ENCODE measurements around the gene ARHGAP6. TPM values are rescaled to one million over a fixed set of nuclear protein-coding genes. Genes with fewer than 3 reads are reported as not detected.
A peak's percentile ranks its signal among the peaks of the same experiment; 100 is the strongest.

ARHGAP6 gene
- total and polyA plus RNA-seq, 9 of the 15 experiments (the other 6 are each of a cell fraction or from before 2014, with no cell fraction given) = 12.5 to 63.6 (median 41.8) TPM

DNA sequence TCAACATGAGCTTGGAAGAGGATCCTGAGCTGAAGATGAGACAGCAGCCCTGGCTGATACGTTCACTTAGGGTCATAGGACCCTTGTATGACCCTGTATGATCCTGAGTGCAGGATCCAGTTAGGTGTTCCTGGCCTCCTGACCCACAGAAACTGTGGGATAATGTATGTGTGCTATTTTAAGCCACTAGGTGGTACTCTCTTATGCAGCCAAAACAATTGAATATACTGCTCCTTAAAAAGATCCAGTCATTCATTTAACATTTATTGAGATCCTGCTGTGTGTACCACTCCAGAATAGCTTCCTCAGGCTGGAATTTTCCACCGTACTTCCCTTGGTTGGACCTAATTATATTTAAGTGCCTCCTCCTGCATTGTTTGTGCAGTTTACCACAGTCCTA lies 205.4 kb downstream of the ARHGAP6 start (continued):
- no peak for TF ChIP-seq NR3C1 (CRISPR knock-in tag; IDR thresholded peaks at IDR 0.05)
- TF ChIP-seq ARID1B (IDR thresholded peaks at IDR 0.05) = no peak
- TF ChIP-seq PYGO2 (tag; IDR thresholded peaks at IDR 0.05) = no peak
- TF ChIP-seq, protein P1, sequence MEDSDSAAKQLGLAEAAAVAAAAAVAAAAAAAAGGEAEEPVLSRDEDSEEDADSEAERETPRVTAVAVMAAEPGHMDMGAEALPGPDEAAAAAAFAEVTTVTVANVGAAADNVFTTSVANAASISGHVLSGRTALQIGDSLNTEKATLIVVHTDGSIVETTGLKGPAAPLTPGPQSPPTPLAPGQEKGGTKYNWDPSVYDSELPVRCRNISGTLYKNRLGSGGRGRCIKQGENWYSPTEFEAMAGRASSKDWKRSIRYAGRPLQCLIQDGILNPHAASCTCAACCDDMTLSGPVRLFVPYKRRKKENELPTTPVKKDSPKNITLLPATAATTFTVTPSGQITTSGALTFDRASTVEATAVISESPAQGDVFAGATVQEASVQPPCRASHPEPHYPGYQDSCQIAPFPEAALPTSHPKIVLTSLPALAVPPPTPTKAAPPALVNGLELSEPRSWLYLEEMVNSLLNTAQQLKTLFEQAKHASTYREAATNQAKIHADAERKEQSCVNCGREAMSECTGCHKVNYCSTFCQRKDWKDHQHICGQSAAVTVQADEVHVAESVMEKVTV (CRISPR knock-in tag; IDR thresholded peaks at IDR 0.05) = no peak
- TF ChIP-seq CBFB (CRISPR knock-in tag; IDR thresholded peaks at IDR 0.05) = no peak
- no peak for TF ChIP-seq ZNF134 (CRISPR knock-in tag; conservative IDR thresholded peaks at IDR 0.05)
- no peak for TF ChIP-seq ATF1 (CRISPR knock-in tag; IDR thresholded peaks at IDR 0.05)
- TF ChIP-seq ATF1 (tag; IDR thresholded peaks at IDR 0.05) = no peak
- TF ChIP-seq ZNF24 (IDR thresholded peaks at IDR 0.05) = 0 out of 2 replicates have a peak, but pooled peaks have one; percentile 34
- no peak for TF ChIP-seq KDM1A (IDR thresholded peaks at IDR 0.05)
- TF ChIP-seq ZFX (CRISPR knock-in tag; IDR thresholded peaks at IDR 0.05) = no peak
- 0 out of 2 replicates have a peak, but pooled peaks have one; percentile 6 for TF ChIP-seq SMC3 (conservative IDR thresholded peaks at IDR 0.05; ENCODE audit: insufficient read depth, low read depth, low read length)
- TF ChIP-seq, protein P2, sequence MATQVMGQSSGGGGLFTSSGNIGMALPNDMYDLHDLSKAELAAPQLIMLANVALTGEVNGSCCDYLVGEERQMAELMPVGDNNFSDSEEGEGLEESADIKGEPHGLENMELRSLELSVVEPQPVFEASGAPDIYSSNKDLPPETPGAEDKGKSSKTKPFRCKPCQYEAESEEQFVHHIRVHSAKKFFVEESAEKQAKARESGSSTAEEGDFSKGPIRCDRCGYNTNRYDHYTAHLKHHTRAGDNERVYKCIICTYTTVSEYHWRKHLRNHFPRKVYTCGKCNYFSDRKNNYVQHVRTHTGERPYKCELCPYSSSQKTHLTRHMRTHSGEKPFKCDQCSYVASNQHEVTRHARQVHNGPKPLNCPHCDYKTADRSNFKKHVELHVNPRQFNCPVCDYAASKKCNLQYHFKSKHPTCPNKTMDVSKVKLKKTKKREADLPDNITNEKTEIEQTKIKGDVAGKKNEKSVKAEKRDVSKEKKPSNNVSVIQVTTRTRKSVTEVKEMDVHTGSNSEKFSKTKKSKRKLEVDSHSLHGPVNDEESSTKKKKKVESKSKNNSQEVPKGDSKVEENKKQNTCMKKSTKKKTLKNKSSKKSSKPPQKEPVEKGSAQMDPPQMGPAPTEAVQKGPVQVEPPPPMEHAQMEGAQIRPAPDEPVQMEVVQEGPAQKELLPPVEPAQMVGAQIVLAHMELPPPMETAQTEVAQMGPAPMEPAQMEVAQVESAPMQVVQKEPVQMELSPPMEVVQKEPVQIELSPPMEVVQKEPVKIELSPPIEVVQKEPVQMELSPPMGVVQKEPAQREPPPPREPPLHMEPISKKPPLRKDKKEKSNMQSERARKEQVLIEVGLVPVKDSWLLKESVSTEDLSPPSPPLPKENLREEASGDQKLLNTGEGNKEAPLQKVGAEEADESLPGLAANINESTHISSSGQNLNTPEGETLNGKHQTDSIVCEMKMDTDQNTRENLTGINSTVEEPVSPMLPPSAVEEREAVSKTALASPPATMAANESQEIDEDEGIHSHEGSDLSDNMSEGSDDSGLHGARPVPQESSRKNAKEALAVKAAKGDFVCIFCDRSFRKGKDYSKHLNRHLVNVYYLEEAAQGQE (IDR thresholded peaks at IDR 0.05; ENCODE audit: borderline replicate concordance) = peak; percentile 32
- TF ChIP-seq, protein P2 (CRISPR knock-in tag; IDR thresholded peaks at IDR 0.05; ENCODE audit: low read depth) = no peak
- TF ChIP-seq XRCC4 (IDR thresholded peaks at IDR 0.05; ENCODE audit: extremely low read depth, insufficient read depth, insufficient read length) = no peak
- TF ChIP-seq ELF1 (tag; IDR thresholded peaks at IDR 0.05) = no peak
- no peak for TF ChIP-seq HCFC1 (IDR thresholded peaks at IDR 0.05; ENCODE audit: low read depth, low read length)
- no peak for TF ChIP-seq ZBED1 (IDR thresholded peaks at IDR 0.05)
- TF ChIP-seq, protein P3, sequence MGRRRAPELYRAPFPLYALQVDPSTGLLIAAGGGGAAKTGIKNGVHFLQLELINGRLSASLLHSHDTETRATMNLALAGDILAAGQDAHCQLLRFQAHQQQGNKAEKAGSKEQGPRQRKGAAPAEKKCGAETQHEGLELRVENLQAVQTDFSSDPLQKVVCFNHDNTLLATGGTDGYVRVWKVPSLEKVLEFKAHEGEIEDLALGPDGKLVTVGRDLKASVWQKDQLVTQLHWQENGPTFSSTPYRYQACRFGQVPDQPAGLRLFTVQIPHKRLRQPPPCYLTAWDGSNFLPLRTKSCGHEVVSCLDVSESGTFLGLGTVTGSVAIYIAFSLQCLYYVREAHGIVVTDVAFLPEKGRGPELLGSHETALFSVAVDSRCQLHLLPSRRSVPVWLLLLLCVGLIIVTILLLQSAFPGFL (CRISPR knock-in tag; IDR thresholded peaks at IDR 0.05) = no peak
- TF ChIP-seq MEF2A (IDR thresholded peaks at IDR 0.05; ENCODE audit: control insufficient read depth, low read depth, low read length) = no peak
- peak; percentile 59 for TF ChIP-seq BRD9 (IDR thresholded peaks at IDR 0.05; ENCODE audit: low read depth, partially characterized antibody)
- no peak for TF ChIP-seq HMGN3 (IDR thresholded peaks at IDR 0.05; ENCODE audit: borderline replicate concordance, extremely low read depth, insufficient read length, low read depth, low read length)
